Adrenal gland (tissue), 5 donors: ENCODE results near the gene AP2S1.

Experiments
- CTCF ChIP-seq, 6 experiments: fragments of 450-650 bp in 4 of 6; fragments of 200-600 bp in 2 of 6; sonication (generic) in 1 of 6; IDR thresholded peaks; 1 replicate in 5 of 6; 2 replicates in 1 of 6; pipeline versions ENCODE4 v1.5.1 to v1.8.0; 2016 to 2021; ENCODE audit warnings: antibody characterized with exemption in 6 of 6, mild to moderate bottlenecking in 2 of 6, moderate library complexity in 1 of 6
- POLR2A ChIP-seq, 2 donors: fragments of 450-650 bp; IDR thresholded peaks; one replicate each; pipeline ENCODE4 v1.6.1; 2017; ENCODE audit warnings: antibody characterized with exemption in 2 of 2, mild to moderate bottlenecking in 2 of 2, moderate library complexity in 1 of 2
- donor health status: DM: no; HTN: no; CAD: no.

GRCh38 chr19:46850228-46851203 lies at the start of gene AP2S1:
- peak in 1 of 6 experiments; percentile 8 for TF ChIP-seq CTCF (IDR thresholded peaks at IDR 0.05)
- peak; percentile 80 to 88 for TF ChIP-seq POLR2A (IDR thresholded peaks at IDR 0.05)
